Spinal cord (tissue), 4 donors: ENCODE results near the gene BCL6. TPM values are rescaled to one million over a fixed set of nuclear protein-coding genes. Genes with fewer than 3 reads are reported as not detected.

Source experiments
- polyA plus RNA-seq, 2 donors: library from polyadenylated mRNA; unstranded; fragments of 120-200 nt; gene quantifications; one replicate each; pipeline ENCODE4 v1.2.1, GENCODE V29; 2013; ENCODE audit not compliant: insufficient read length in 2 of 2
- total RNA-seq, 2 donors: library from RNA; depleted of rRNA in 1 of 2; stranded (reverse); fragments of 120-200 nt in 1 of 2; fragments of >200 nt in 1 of 2; gene quantifications; one replicate each; pipeline versions ENCODE4 v1.2.3 to v1.2.4, GENCODE V29; 2013 to 2014

Gene BCL6
- total and polyA plus RNA-seq, 4 donors = 14.5 to 38.5 (median 27.3) TPM

Other genes starting within 250 kb of the BCL6 start
- gene SST, start 75.1 kb downstream of the BCL6 start, total RNA-seq = 10 to 100 TPM; 29.2 to 53.5 TPM
- gene SST, start 75.1 kb downstream of the BCL6 start, polyA plus RNA-seq = 100 to 1,000 TPM; 306 to 317 TPM
- gene RTP2, start 42.9 kb downstream of the BCL6 start, total RNA-seq = not detected
- gene RTP2, start 42.9 kb downstream of the BCL6 start, polyA plus RNA-seq = not detected